Skeletal muscle cell (primary cell): Measurements from ENCODE around the gene OR6V1.

Experiments used
- DNase-seq: peaks from one replicate; pipeline ENCODE4 v3.0.0-alpha.2; 2010; ENCODE audit warnings: low read depth
- H3K4me3 ChIP-seq: 2 replicates; pipeline ENCODE4 v1.5.1; 2011; ENCODE audit warnings: low read depth, mild to moderate bottlenecking, control low read depth, low read length, moderate library complexity

OR6V1 gene

GRCh38 chr7:143052041-143052440 lies at the start of gene OR6V1:
Gene OR6V1 (plus strand): TSS chr7:143052341. CDS start chr7:143052341, 0 bp downstream.
- H3K4me3 ChIP-seq = no peak within 1 kb of the TSS
- no peak for DNase-seq

DNA sequence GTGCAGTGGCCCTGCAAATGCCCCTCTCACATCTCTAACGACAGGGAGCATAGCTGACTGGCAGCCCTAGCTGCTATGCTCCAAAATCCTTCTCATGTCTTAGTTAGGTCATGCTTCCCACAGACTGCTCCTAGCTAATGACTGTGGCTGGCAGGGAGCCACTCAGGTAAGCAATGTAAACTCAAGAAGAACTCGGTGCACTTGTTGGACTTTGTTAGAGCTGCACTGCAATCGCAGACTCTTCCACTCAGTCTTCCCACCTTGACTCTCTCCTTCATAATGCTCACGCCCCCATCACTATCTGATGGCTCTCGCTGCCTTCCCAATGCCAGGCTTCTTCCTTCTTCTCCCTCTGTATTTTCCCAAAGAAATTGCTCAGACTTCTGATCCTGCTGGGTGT lies 49.2 kb upstream of the OR6V1 start:
- DNase-seq = no peak
- no peak overlapping the region for H3K4me3 ChIP-seq

GRCh38 chr7:143003393-143004051 lies 48.6 kb upstream of the OR6V1 start:
- H3K4me3 ChIP-seq = peak overlapping the region; percentile 7
- no peak for DNase-seq

GRCh38 chr7:143005632-143006260 lies 46.4 kb upstream of the OR6V1 start:
- DNase-seq = no peak
- no peak overlapping the region for H3K4me3 ChIP-seq

- no peak overlapping the region for H3K4me3 ChIP-seq
- DNase-seq = no peak
Observed at GRCh38 chr7:143008007-143008901, 43.9 kb upstream of the OR6V1 start.

GRCh38 chr7:143012001-143012400 lies 40.1 kb upstream of the OR6V1 start:
- DNase-seq = no peak
- no peak overlapping the region for H3K4me3 ChIP-seq

- H3K4me3 ChIP-seq = no peak overlapping the region
- DNase-seq = no peak
Observed at GRCh38 chr7:143012409-143012808, 39.7 kb upstream of the OR6V1 start.

GRCh38 chr7:143013473-143013872 lies 38.7 kb upstream of the OR6V1 start:
- peak; percentile 54 for DNase-seq
- H3K4me3 ChIP-seq = no peak overlapping the region

DNA sequence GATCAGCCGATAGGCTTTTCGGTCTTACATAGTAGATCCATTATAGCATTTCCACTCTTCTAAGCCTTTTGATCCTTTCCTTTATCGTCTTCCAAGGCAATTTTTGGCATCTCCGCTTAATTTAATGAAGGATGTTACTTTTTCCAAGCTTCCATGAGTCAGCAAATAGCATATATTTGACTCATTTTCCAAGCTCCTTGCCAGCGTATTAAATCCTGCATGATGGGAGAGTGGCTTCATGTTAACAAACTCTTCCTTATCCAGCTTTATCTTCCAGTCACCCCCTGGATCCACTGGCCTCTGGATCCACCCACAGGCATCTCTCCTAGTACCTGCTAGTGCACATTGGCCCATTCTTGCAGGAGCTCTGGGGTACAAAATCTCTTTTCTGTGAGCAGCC lies 38.2 kb upstream of the OR6V1 start:
- no peak overlapping the region for H3K4me3 ChIP-seq
- peak; percentile 46 for DNase-seq

GRCh38 chr7:143015084-143015483 lies 37.1 kb upstream of the OR6V1 start:
- no peak for DNase-seq

DNA sequence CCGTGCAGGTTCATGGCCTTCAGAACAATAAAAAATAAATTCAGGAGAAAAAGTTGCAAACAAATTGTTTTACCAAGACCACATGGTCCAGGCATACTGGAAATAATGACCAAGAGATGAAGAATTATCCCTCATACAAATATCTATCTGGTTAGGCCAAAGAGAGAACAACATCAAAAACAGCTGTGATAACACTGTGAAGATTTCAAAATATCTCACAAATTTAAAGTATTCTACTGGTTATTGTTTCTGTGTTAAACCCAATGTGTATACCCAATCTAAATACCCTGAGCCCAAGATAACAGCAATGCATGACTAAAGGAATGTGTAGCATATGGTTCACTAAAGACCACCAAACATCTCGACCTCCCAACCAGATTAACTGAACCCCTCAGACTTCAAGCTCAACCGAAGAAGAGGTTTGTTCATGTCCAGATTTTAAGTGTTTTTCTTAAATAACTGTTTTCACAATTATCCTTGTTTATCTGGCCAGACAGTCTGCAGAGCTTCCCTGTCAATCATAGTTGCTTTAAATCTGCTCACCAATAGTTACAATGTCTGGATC lies 36.1 kb upstream of the OR6V1 start:
- H3K4me3 ChIP-seq = no peak overlapping the region
- DNase-seq = peak; percentile 26

More at GRCh38 chr7:143015084-143015483, 37.1 kb upstream of the OR6V1 start:
- no peak overlapping the region for H3K4me3 ChIP-seq

DNA sequence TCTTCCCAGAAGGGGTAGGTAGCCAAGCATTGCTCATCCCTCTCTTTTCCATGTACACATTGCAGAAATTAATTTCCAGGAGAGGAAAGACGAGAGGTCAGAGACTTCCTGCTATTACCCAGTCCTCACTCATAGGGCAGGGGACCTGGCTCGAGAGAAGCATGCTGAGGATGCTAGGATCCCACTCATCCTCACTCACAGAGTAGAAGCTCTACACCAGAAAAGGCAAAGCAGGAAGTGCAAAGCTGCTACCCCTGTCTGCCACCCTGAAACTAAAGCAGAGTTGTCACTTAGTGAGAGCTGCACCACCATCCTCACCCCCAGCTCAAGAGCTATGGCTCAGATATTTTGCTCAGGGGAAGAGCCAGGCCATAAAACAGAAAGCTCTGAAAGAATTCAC lies 35.1 kb upstream of the OR6V1 start:
- H3K4me3 ChIP-seq = no peak overlapping the region
- no peak for DNase-seq

GRCh38 chr7:143018931-143019330 lies 33.2 kb upstream of the OR6V1 start:
- no peak overlapping the region for H3K4me3 ChIP-seq
- no peak for DNase-seq

DNA sequence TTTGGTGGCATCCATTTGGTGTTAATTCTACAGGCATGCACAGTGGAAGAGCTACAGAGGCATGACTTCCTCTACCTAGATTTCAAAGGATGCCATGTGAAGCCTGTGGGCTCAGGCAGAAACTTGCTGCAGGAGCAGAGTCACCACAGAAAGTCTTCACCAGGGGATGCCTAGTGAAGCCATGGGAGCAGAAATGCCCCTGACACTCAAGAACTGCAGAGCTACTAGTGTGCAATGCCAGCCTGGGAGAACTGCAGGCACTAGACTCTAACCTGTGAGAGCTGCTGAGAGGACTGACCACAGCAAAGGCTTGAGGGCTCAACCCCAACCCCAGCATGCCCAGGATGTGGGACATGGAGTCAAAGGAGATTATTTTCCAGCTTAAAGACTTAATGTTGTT lies 29.1 kb upstream of the OR6V1 start:
- H3K4me3 ChIP-seq = no peak overlapping the region
- DNase-seq = no peak

GRCh38 chr7:143025371-143025770 lies 26.8 kb upstream of the OR6V1 start:
- no peak for DNase-seq
- H3K4me3 ChIP-seq = no peak overlapping the region

DNA sequence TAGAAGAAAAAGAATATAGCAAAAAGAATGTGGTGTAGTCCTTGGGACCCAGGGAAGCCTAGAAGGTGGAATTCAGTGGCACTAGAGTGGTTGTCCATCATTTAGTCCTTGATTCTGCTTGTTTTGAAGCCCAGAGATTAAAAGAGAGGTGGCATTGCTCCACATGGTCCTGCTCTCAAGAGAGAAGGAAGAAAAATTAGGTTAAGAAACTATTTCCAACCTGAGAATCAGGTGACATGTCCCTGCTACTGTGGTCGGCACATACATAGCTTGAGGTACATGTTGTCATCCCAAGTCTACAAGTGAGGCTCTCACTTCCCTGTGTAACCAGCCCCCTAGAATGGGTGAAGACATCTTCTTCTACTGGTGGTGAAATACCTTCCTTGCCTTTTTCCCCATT lies 25.1 kb upstream of the OR6V1 start, which contains the start of gene OR9A2:
Gene OR9A2 (minus strand): TSS at position 101 of the 400 bp plus-strand sequence. CDS start 0 bp downstream, at position 101.
- DNase-seq = no peak
- H3K4me3 ChIP-seq = no peak within 1 kb of the TSS

DNA sequence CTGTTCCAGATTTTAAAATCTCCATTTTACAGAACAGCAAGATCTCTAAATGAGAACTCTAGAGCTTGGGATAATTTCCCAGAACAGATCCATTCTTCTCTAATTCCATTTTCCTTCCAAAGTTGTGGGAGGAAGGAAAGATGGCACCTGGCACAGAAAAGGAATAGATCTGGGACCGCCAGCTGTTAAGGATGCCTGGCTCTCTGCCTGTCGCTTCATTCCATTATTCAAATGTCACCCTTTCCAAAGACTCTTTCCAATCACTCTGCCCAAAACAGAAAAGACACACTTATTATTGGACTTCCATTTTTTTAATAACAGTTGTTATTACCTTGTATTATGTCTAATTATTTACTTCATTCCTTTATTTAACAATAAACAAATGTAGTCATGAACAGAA lies 24.5 kb upstream of the OR6V1 start:
- no peak for DNase-seq
- no peak overlapping the region for H3K4me3 ChIP-seq

GRCh38 chr7:143038635-143039034 lies 13.5 kb upstream of the OR6V1 start:
- DNase-seq = no peak
- no peak overlapping the region for H3K4me3 ChIP-seq

- H3K4me3 ChIP-seq = no peak overlapping the region
- no peak for DNase-seq
Observed at GRCh38 chr7:143040209-143040715, 11.9 kb upstream of the OR6V1 start.

- no peak overlapping the region for H3K4me3 ChIP-seq
- no peak for DNase-seq
Observed at GRCh38 chr7:143041346-143041745, 10.8 kb upstream of the OR6V1 start.
